Measurements from ENCODE around the gene F11R. TPM values are rescaled to one million over a fixed set of nuclear protein-coding genes. Genes with fewer than 3 reads are reported as not detected.
"Not testable (repeated sequence)": the region's sequence is repeated elsewhere in the genome, so short reads cannot be mapped to it uniquely, and the experiment has no call there.

F11R gene
- total and polyA plus RNA-seq, 2 donors (not counting 1 experiment from before 2014, with no cell fraction given), result 16.4 to 17.3 TPM

DNA sequence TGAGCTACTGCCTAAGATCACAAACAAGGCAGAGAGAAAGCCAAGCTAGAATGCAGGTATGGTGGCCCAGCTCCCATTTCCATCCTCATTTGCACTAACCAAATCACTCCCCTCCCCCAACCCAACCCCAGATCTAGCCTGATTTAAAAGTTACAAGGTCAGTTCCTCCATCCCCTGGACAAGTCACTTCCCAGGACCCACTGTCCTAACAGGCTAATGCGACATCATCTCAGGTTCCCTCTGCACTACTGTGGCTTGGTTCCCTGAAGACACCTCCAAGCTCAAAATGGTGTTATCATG lies 2.4 kb downstream of the F11R start:
- 100% methylated on average over 1 of the region's 1 CpG for WGBS (ENCODE audit: insufficient coverage)
- Mint-ChIP-seq H3K4me1 (peaks cover 32% of the 10 kb centered on the region), H3K27me3 (no peaks in the 10 kb centered on the region), H3K27ac (no peak overlapping the region), H3K9me3 (ENCODE audit: insufficient read depth) (no peaks in the 10 kb centered on the region), H3K4me3 (no peak overlapping the region)
- peaks cover 5% of the 10 kb centered on the region for H3K79me2 ChIP-seq (ENCODE audit: control insufficient read depth, insufficient read depth, low read length)
- H2AFZ ChIP-seq (ENCODE audit: insufficient read depth, low read depth, low read length, poor library complexity, severe bottlenecking), result no peak overlapping the region
- no peak overlapping the region for H3K27ac ChIP-seq (ENCODE audit: low read length in 2 of 2)
- no peak for DNase-seq
- ATAC-seq (ENCODE audit: low read depth), result no peak
- H3K9ac ChIP-seq (ENCODE audit: low read length), result no peak overlapping the region
- no peak overlapping the region for H3K4me3 ChIP-seq (ENCODE audit: control extremely low read depth in 1 of 5, extremely low read depth in 1 of 5, insufficient read depth in 1 of 5, low read depth in 2 of 5, low read length in 4 of 5)
- H3K9me3 ChIP-seq (ENCODE audit: control extremely low read depth in 1 of 3, control insufficient read depth in 2 of 3, insufficient read depth in 1 of 3, low read length in 2 of 3), result no peaks in the 10 kb centered on the region
- no peaks in the 10 kb centered on the region for H3K36me3 ChIP-seq (replicated peaks in 1 of 2; ENCODE audit: control extremely low read depth in 1 of 2, control insufficient read depth in 1 of 2, extremely low read depth in 1 of 2, insufficient read depth in 2 of 2, low read length in 1 of 2)
- H3K27me3 ChIP-seq (replicated peaks in 1 of 4; ENCODE audit: control extremely low read depth in 1 of 4, control insufficient read depth in 3 of 4, insufficient read depth in 4 of 4, low read length in 3 of 4), result no peaks in the 10 kb centered on the region
- no peak overlapping the region for H3K4me2 ChIP-seq (replicated peaks; ENCODE audit: low read depth, low read length, poor library complexity, severe bottlenecking)
- H3K4me1 ChIP-seq (ENCODE audit: control insufficient read depth in 2 of 2, insufficient read depth in 2 of 2, low read length in 2 of 2), result peaks cover 27 to 31% of the 10 kb centered on the region in 2 donors
- CTCF ChIA-PET, result interaction anchor here (0.9 to 3.6 kb wide), 4 partner anchors 21 to 67 kb away, joined by 4 to 22 read pairs (median 5); partner anchors contain the start of gene USF1
- TF ChIP-seq EZH2 (IDR thresholded peaks at IDR 0.05; ENCODE audit: borderline replicate concordance, insufficient read depth, low read depth, low read length, poor library complexity, severe bottlenecking), result no peak
- H4K20me1 ChIP-seq (ENCODE audit: control insufficient read depth, insufficient read depth, low read length, poor library complexity, severe bottlenecking), result no peaks in the 10 kb centered on the region
- POLR2A ChIA-PET, result interaction anchor here (0.9 kb wide), 1 partner anchor 114 kb away, joined by 5 read pairs; the partner anchor contains the start of gene DEDD
- intact Hi-C loops (cut with micrococcal nuclease), result no loop called here

DNA sequence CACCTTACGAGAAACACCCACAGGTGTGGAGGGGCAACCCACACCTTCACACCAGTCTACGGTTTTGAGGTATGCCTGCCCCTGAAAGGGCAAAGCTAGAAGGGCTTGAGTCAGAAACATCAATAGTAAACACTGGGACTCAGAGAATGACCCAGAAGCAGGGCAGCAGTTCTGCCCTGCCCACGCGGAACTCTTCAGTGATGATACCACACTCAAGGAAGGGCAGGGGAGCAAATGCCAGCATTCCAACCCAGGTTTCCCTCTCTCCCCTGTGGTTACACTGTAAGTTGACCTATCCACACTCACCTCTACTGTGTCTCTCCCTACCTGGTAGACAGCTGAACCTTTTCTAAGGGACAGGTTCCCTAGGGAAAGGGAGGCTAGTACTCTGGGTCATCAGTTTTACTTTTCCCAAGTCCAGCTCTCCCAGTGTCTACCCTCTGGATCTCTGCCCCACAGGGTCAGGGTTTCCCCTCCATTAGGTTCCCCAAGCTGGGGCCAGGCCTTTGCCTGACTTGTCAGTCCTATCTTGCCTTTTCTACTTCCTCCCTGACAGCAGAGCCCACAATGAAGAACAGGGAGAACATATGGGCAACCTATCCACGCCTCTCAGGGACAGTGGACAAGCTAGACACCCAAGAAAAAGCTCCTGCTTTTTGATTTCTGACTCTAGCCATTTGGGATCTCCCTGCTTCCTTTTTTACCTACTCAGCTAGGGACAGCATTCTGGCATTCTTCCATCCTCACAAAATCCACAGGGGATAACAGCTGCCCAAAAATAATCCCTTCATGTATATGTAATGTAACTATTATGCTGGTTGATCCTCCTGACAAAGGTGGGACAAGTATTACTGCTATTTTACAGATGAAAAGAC lies 3.0 kb downstream of the F11R start:
- no peaks in the 10 kb centered on the region for H3K9me3 ChIP-seq (ENCODE audit: control extremely low read depth in 1 of 3, control insufficient read depth in 2 of 3, insufficient read depth in 1 of 3, low read length in 2 of 3)
- Mint-ChIP-seq H3K4me1 (peaks cover 38% of the 10 kb centered on the region), H3K27ac (no peak overlapping the region), H3K4me3 (no peak overlapping the region), H3K27me3 (no peaks in the 10 kb centered on the region), H3K9me3 (ENCODE audit: insufficient read depth) (no peaks in the 10 kb centered on the region)
- H3K4me3 ChIP-seq (ENCODE audit: control extremely low read depth in 1 of 5, extremely low read depth in 1 of 5, insufficient read depth in 1 of 5, low read depth in 2 of 5, low read length in 4 of 5), result no peak overlapping the region
- intact Hi-C loops (cut with micrococcal nuclease), result no loop called here
- ATAC-seq (ENCODE audit: low read depth) (no peak), DNase-seq (no peak)
- H2AFZ ChIP-seq (ENCODE audit: insufficient read depth, low read depth, low read length, poor library complexity, severe bottlenecking), result no peak overlapping the region
- ChIA-PET CTCF (interaction anchor here (0.9 to 3.6 kb wide), 4 partner anchors 20 to 66 kb away, joined by 4 to 22 read pairs (median 5); partner anchors contain the start of gene USF1), POLR2A (interaction anchor here (0.9 kb wide), 1 partner anchor 115 kb away, joined by 5 read pairs; the partner anchor contains the start of gene DEDD)
- H3K27ac ChIP-seq (ENCODE audit: low read length in 2 of 2), result no peak overlapping the region
- no peak overlapping the region for H3K4me2 ChIP-seq (replicated peaks; ENCODE audit: low read depth, low read length, poor library complexity, severe bottlenecking)
- peaks cover 5% of the 10 kb centered on the region for H3K79me2 ChIP-seq (ENCODE audit: control insufficient read depth, insufficient read depth, low read length)
- WGBS (ENCODE audit: insufficient coverage), result 96% methylated on average over 5 of the region's 5 CpGs
- H3K4me1 ChIP-seq (ENCODE audit: control insufficient read depth in 2 of 2, insufficient read depth in 2 of 2, low read length in 2 of 2), result peaks cover 33 to 37% of the 10 kb centered on the region in 2 donors
- TF ChIP-seq, protein P1, sequence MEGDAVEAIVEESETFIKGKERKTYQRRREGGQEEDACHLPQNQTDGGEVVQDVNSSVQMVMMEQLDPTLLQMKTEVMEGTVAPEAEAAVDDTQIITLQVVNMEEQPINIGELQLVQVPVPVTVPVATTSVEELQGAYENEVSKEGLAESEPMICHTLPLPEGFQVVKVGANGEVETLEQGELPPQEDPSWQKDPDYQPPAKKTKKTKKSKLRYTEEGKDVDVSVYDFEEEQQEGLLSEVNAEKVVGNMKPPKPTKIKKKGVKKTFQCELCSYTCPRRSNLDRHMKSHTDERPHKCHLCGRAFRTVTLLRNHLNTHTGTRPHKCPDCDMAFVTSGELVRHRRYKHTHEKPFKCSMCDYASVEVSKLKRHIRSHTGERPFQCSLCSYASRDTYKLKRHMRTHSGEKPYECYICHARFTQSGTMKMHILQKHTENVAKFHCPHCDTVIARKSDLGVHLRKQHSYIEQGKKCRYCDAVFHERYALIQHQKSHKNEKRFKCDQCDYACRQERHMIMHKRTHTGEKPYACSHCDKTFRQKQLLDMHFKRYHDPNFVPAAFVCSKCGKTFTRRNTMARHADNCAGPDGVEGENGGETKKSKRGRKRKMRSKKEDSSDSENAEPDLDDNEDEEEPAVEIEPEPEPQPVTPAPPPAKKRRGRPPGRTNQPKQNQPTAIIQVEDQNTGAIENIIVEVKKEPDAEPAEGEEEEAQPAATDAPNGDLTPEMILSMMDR (IDR thresholded peaks at IDR 0.05), result no peak
- no peak for TF ChIP-seq EZH2 (IDR thresholded peaks at IDR 0.05; ENCODE audit: borderline replicate concordance, insufficient read depth, low read depth, low read length, poor library complexity, severe bottlenecking)
- no peaks in the 10 kb centered on the region for H3K27me3 ChIP-seq (replicated peaks in 1 of 4; ENCODE audit: control extremely low read depth in 1 of 4, control insufficient read depth in 3 of 4, insufficient read depth in 4 of 4, low read length in 3 of 4)
- H3K9ac ChIP-seq (ENCODE audit: low read length), result no peak overlapping the region
- H3K36me3 ChIP-seq (replicated peaks in 1 of 2; ENCODE audit: control extremely low read depth in 1 of 2, control insufficient read depth in 1 of 2, extremely low read depth in 1 of 2, insufficient read depth in 2 of 2, low read length in 1 of 2), result no peaks in the 10 kb centered on the region
- no peaks in the 10 kb centered on the region for H4K20me1 ChIP-seq (ENCODE audit: control insufficient read depth, insufficient read depth, low read length, poor library complexity, severe bottlenecking)

DNA sequence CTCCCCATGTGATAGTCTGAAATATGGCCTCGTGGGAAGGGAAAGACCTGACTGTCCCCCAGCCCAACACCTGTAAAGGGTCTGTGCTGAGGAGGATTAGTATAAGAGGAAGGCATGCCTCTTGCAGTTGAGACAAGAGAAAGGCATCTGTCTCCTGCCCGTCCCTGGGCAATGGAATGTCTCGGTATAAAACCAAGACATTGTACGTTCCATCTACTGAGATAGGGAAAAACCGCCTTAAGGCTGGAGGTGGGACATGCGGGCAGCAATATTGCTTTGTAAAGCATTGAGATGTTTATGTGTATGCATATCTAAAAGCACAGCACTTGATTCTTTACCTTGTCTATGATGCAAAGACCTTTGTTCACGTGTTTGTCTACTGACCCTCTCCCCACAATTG lies 3.8 kb downstream of the F11R start:
- CTCF ChIA-PET; H3K4me3 ChIP-seq (ENCODE audit: control extremely low read depth in 1 of 5, extremely low read depth in 1 of 5, insufficient read depth in 1 of 5, low read depth in 2 of 5, low read length in 4 of 5); H3K4me3 Mint-ChIP-seq; H3K36me3 ChIP-seq (replicated peaks in 1 of 2; ENCODE audit: control extremely low read depth in 1 of 2, control insufficient read depth in 1 of 2, extremely low read depth in 1 of 2, insufficient read depth in 2 of 2, low read length in 1 of 2); H3K4me2 ChIP-seq (replicated peaks; ENCODE audit: low read depth, low read length, poor library complexity, severe bottlenecking); H2AFZ ChIP-seq (ENCODE audit: insufficient read depth, low read depth, low read length, poor library complexity, severe bottlenecking); H3K27ac ChIP-seq (ENCODE audit: low read length in 2 of 2); intact Hi-C loops (cut with micrococcal nuclease); H4K20me1 ChIP-seq (ENCODE audit: control insufficient read depth, insufficient read depth, low read length, poor library complexity, severe bottlenecking); ATAC-seq (ENCODE audit: low read depth); POLR2A ChIA-PET; DNase-seq; H3K27me3 ChIP-seq (replicated peaks in 1 of 4; ENCODE audit: control extremely low read depth in 1 of 4, control insufficient read depth in 3 of 4, insufficient read depth in 4 of 4, low read length in 3 of 4); H3K27me3 Mint-ChIP-seq; H3K9ac ChIP-seq (ENCODE audit: low read length); H3K9me3 ChIP-seq (ENCODE audit: control extremely low read depth in 1 of 3, control insufficient read depth in 2 of 3, insufficient read depth in 1 of 3, low read length in 2 of 3); H3K9me3 Mint-ChIP-seq (ENCODE audit: insufficient read depth); H3K79me2 ChIP-seq (ENCODE audit: control insufficient read depth, insufficient read depth, low read length): not testable (repeated sequence)
- H3K27ac Mint-ChIP-seq, result peak overlapping the region; percentile 20
- H3K4me1 ChIP-seq (ENCODE audit: control insufficient read depth in 2 of 2, insufficient read depth in 2 of 2, low read length in 2 of 2), result peaks cover 37 to 43% of the 10 kb centered on the region in 2 donors
- peaks cover 43% of the 10 kb centered on the region for H3K4me1 Mint-ChIP-seq
- 100% methylated on average over 1 of the region's 7 CpGs for WGBS (ENCODE audit: insufficient coverage)
